HepG2 (cell line): ENCODE measurements around the gene ZNF770. TPM values are rescaled to one million over a fixed set of nuclear protein-coding genes. Genes with fewer than 3 reads are reported as not detected.

Source experiments
- ATAC-seq: fragments of 200-7000 bp; cut with Tn5 transposase; 3 replicates; pipeline ENCODE4 v1.9.1; 2020; ENCODE audit warnings: mild to moderate bottlenecking, moderate library complexity
- BruUV-seq: library from RNA; stranded (reverse); fragments of 400-500 nt; replicated peaks from 2 replicates; lab custom pipeline; 2021; lab: Mats Ljungman, UMichigan
- CTCF ChIA-PET: fragments of 300-600 bp; formaldehyde crosslinking; extraction: SDS; loops from one replicate; lab custom pipeline; 2021; ENCODE audit warnings: low total read pairs, inconsistent platforms, low intra/inter-chr PET ratio; lab: Yijun Ruan, JAX
- POLR2A ChIA-PET: fragments of 350-600 bp; sonication (Branson Sonifier 250); formaldehyde crosslinking; loops from one replicate; lab custom pipeline; 2020; ENCODE audit warnings: antibody characterized with exemption, inconsistent platforms; lab: Yijun Ruan, JAX
- DNase-seq: peaks from one replicate; pipeline ENCODE4 v3.0.0-alpha.2; 2015; ENCODE audit warnings: low spot score
- FAIRE-seq: peaks from 3 replicates; lab custom pipeline; 2011; peaks lifted over from hg19 to GRCh38; lab: Jason Lieb, UNC
- H2AFZ ChIP-seq: one replicate; pipeline ENCODE4 v1.6.1; 2011; ENCODE audit warnings: low read length, inconsistent platforms
- H3K27ac ChIP-seq: fragments of 300-600 bp; 3 replicates; pipeline ENCODE4 v1.8.0; 2011; ENCODE audit warnings: mixed run types, mild to moderate bottlenecking, mixed read lengths, low read length, inconsistent platforms; ENCODE audit not compliant: insufficient read depth; ENCODE audit errors: extremely low read length
- H3K27me3 ChIP-seq, 2 experiments: fragments of 200-600 bp in 1 of 2; 2 replicates in 1 of 2; 3 replicates in 1 of 2; pipeline versions ENCODE4 v1.6.0 to v1.8.0; 2011; ENCODE audit warnings: low read length in 2 of 2, mild to moderate bottlenecking in 2 of 2, moderate library complexity in 2 of 2, inconsistent platforms in 1 of 2; ENCODE audit not compliant: insufficient read depth in 2 of 2, control insufficient read depth in 1 of 2
- H3K36me3 ChIP-seq, 2 experiments: fragments of 200-600 bp in 1 of 2; replicated peaks in 1 of 2; 2 replicates in 1 of 2; 3 replicates in 1 of 2; pipeline versions ENCODE4 v1.5.1 to v1.8.0; 2011; ENCODE audit warnings: low read length in 2 of 2, inconsistent platforms in 1 of 2; ENCODE audit not compliant: insufficient read depth in 2 of 2, control insufficient read depth in 1 of 2
- H3K4me1 ChIP-seq: 2 replicates; pipeline ENCODE4 v1.5.1; 2012; ENCODE audit warnings: low read length, inconsistent platforms; ENCODE audit not compliant: insufficient read depth
- H3K4me2 ChIP-seq: 2 replicates; pipeline ENCODE4 v1.6.0; 2011; ENCODE audit warnings: low read depth, low read length, inconsistent platforms
- H3K4me3 ChIP-seq, 3 experiments: fragments of 200-600 bp in 1 of 3; sonication (generic), shearing (Covaris generic) in 1 of 3; replicated peaks in 1 of 3; 2 replicates each; pipeline ENCODE4 v1.5.1; 2011 to 2016; ENCODE audit warnings: low read length in 3 of 3, inconsistent platforms in 2 of 3, low read depth in 2 of 3, mild to moderate bottlenecking in 2 of 3, control low read depth in 1 of 3, mixed read lengths in 1 of 3; ENCODE audit not compliant: insufficient read depth in 1 of 3
- H3K79me2 ChIP-seq: one replicate; pipeline ENCODE4 v1.6.1; 2011; ENCODE audit warnings: low read length, inconsistent platforms; ENCODE audit not compliant: insufficient read depth
- H3K9ac ChIP-seq: 2 replicates; pipeline ENCODE4 v1.6.0; 2011; ENCODE audit warnings: mild to moderate bottlenecking, low read depth, low read length, inconsistent platforms; ENCODE audit not compliant: insufficient read depth
- H3K9me3 ChIP-seq: 2 replicates; pipeline ENCODE4 v1.5.1; 2012; ENCODE audit warnings: mild to moderate bottlenecking, low read length
- H4K20me1 ChIP-seq: 2 replicates; pipeline ENCODE4 v1.6.0; 2011; ENCODE audit warnings: inconsistent platforms, mild to moderate bottlenecking, low read length, moderate library complexity; ENCODE audit not compliant: insufficient read depth
- NR1H2 ChIP-seq: sonication (generic); formaldehyde crosslinking; IDR thresholded peaks from 2 replicates; pipeline ENCODE4 v1.8.1; 2022; ENCODE audit warnings: low read depth, missing genetic modification reagents, borderline replicate concordance
- SRF ChIP-seq: IDR thresholded peaks from 2 replicates; pipeline ENCODE4 v1.6.1; 2011; ENCODE audit warnings: mild to moderate bottlenecking, low read depth, low read length, moderate library complexity
- ZBTB43 ChIP-seq: sonication (generic); formaldehyde crosslinking; conservative IDR thresholded peaks from 2 replicates; pipeline ENCODE4 v1.4.0; 2020; ENCODE audit warnings: missing genetic modification reagents
- WGBS: methylation state at CpG from one replicate; pipeline ENCODE4 v1.1.6; 2017; ENCODE audit warnings: low lambda C conversion rate; 5-methylcytosine and 5-hydroxymethylcytosine counted together
- in situ Hi-C: cut with HindIII; loops from 2 replicates; pipeline ENCODE4 v1.10.0; 2017; ENCODE audit warnings: low pct_unique_long_range_greater_than_20kb; ENCODE audit not compliant: extremely low pct_ligation_motif_present
- intact Hi-C: fragments of 100-400 bp; cut with micrococcal nuclease; formaldehyde crosslinking; loops from one replicate; pipeline ENCODE4 v1.10.0; 2022; ENCODE audit not compliant: unreplicated experiment
- polyA plus RNA-seq, 8 experiments: library from polyadenylated mRNA; depleted of rRNA in 3 of 8; stranded (reverse) in 7 of 8; unstranded in 1 of 8; fragments of >200 nt; fragmentation: Illumina TruSeq in 4 of 8; extraction: Trizol in 4 of 8; gene quantifications; 2 replicates each; pipeline versions ENCODE4 v1.2.1 to v1.2.3, GENCODE V29; 2011 to 2016; ENCODE audit warnings: low read depth in 4 of 8, missing spikeins in 1 of 8, mixed read lengths in 1 of 8; ENCODE audit not compliant: insufficient read depth in 1 of 8
- total RNA-seq, 5 experiments: library from RNA; depleted of rRNA; stranded (reverse); fragments of >200 nt; fragmentation: Illumina TruSeq; extraction: Trizol; gene quantifications; 2 replicates each; pipeline ENCODE4 v1.2.3, GENCODE V29; 2016; ENCODE audit warnings: low read depth in 1 of 5

Gene ZNF770
- total and polyA plus RNA-seq, 2 of the 13 experiments (the other 11 are each of a cell fraction or from before 2014, with no cell fraction given), result 15.5 to 33.1 TPM

- in situ Hi-C loops, result no loop called here
- no peaks in the 10 kb centered on the region for H4K20me1 ChIP-seq
- no peaks in the 10 kb centered on the region for H3K4me1 ChIP-seq
These were observed 25.3 kb upstream of the ZNF770 start for GRCh38 chr15:35013370-35013769.

GRCh38 chr15:35007397-35007796 lies 19.3 kb upstream of the ZNF770 start:
- Histone ChIP-seq H2AFZ (no peak overlapping the region), H3K4me3 (no peak overlapping the region), H3K9ac (no peak overlapping the region), H3K4me2 (no peak overlapping the region), H3K4me1 (no peaks in the 10 kb centered on the region), H3K27me3 (no peaks in the 10 kb centered on the region; a peak in 1 of 5 replicates), H3K27ac (no peak overlapping the region), H3K36me3 (no peaks in the 10 kb centered on the region), H4K20me1 (no peaks in the 10 kb centered on the region), H3K79me2 (no peaks in the 10 kb centered on the region), H3K9me3 (no peaks in the 10 kb centered on the region)
- no TSS peak for BruUV-seq
- WGBS, result 3% methylated on average over 2 of the region's 2 CpGs
- DNase-seq (no peak), ATAC-seq (no peak), FAIRE-seq (no peak)
- intact Hi-C loops (no loop called here), in situ Hi-C loops (no loop called here)
- ChIA-PET CTCF (no interaction called here), POLR2A (no interaction called here)
- TF ChIP-seq ZBTB43 (CRISPR knock-in tag) (no peak), SRF (peak; percentile 89)

More at GRCh38 chr15:35013370-35013769, 25.3 kb upstream of the ZNF770 start:
- POLR2A ChIA-PET, result interaction anchor here (1.5 kb wide), 1 partner anchor 25 kb away, joined by 5 read pairs; no protein-coding TSS in a partner anchor
- Histone ChIP-seq H3K9ac (no peak overlapping the region), H3K27ac (no peak overlapping the region), H2AFZ (no peak overlapping the region), H3K4me2 (no peak overlapping the region), H3K79me2 (no peaks in the 10 kb centered on the region)
- ATAC-seq, result no peak
- intact Hi-C loops, result no loop called here
- no TSS peak for BruUV-seq
- no peak for TF ChIP-seq NR1H2
- TF ChIP-seq, all 625 proteins: peak for 0
- DNase-seq (no peak), FAIRE-seq (no peak)
- H3K4me3 ChIP-seq, result no peak overlapping the region
- no peaks in the 10 kb centered on the region for H3K36me3 ChIP-seq
- CTCF ChIA-PET, result no interaction called here
- no peaks in the 10 kb centered on the region; a peak in 1 of 5 replicates for H3K27me3 ChIP-seq
- H3K9me3 ChIP-seq, result no peaks in the 10 kb centered on the region
- WGBS, result 16% methylated on average over 4 of the region's 4 CpGs
